ENCODE results near the gene PRLR. TPM values are rescaled to one million over a fixed set of nuclear protein-coding genes. Genes with fewer than 3 reads are reported as not detected.

Gene PRLR
- total and polyA plus RNA-seq, 2 of the 13 experiments (the other 11 are each of a cell fraction or from before 2014, with no cell fraction given), result 12.2 to 13.3 TPM

- 0 out of 5 replicates have a peak, but pooled peaks cover 0 to 3% of the 10 kb centered on the region in 2 experiments for H3K36me3 ChIP-seq (replicated peaks in 1 of 2; ENCODE audit: control insufficient read depth in 1 of 2, insufficient read depth in 2 of 2, low read length in 2 of 2)
- no peak for ATAC-seq
- in situ Hi-C loops (cut with HindIII; ENCODE audit: extremely low pct_ligation_motif_present, low pct_unique_long_range_greater_than_20kb) (no loop called here), intact Hi-C loops (cut with micrococcal nuclease; ENCODE audit: unreplicated experiment) (no loop called here)
- no peaks in the 10 kb centered on the region for H3K27me3 ChIP-seq (ENCODE audit: control insufficient read depth in 1 of 2, insufficient read depth in 2 of 2, low read length in 2 of 2)
- H3K79me2 ChIP-seq (ENCODE audit: insufficient read depth, low read length), result no peaks in the 10 kb centered on the region
- no peak for DNase-seq (ENCODE audit: low spot score)
- H3K4me2 ChIP-seq (ENCODE audit: low read depth, low read length), result no peak overlapping the region
- no peaks in the 10 kb centered on the region for H3K4me1 ChIP-seq (ENCODE audit: insufficient read depth, low read length)
- no peak overlapping the region for H3K4me3 ChIP-seq (replicated peaks in 1 of 3; ENCODE audit: insufficient read depth in 1 of 3, low read depth in 2 of 3, low read length in 3 of 3)
- BruUV-seq (replicated peaks), result no TSS peak
- ChIA-PET POLR2A (no interaction called here), CTCF (ENCODE audit: low intra/inter-chr PET ratio, low total read pairs) (no interaction called here)
- H2AFZ ChIP-seq (ENCODE audit: low read length), result no peak overlapping the region
- H3K9me3 ChIP-seq (ENCODE audit: low read length), result no peaks in the 10 kb centered on the region
- H3K27ac ChIP-seq (ENCODE audit: extremely low read length, insufficient read depth, low read length), result no peak overlapping the region
- H4K20me1 ChIP-seq (ENCODE audit: insufficient read depth, low read length), result no peaks in the 10 kb centered on the region
- no peak overlapping the region for H3K9ac ChIP-seq (ENCODE audit: insufficient read depth, low read depth, low read length)
- FAIRE-seq, result no peak
- 86% methylated on average over 2 of the region's 2 CpGs for WGBS (ENCODE audit: low lambda C conversion rate)
- TF ChIP-seq JUND (CRISPR knock-in tag; IDR thresholded peaks at IDR 0.05) (no peak), ELF4 (CRISPR knock-in tag; IDR thresholded peaks at IDR 0.05; ENCODE audit: borderline replicate concordance) (no peak), FOSL1 (CRISPR knock-in tag; IDR thresholded peaks at IDR 0.05; ENCODE audit: borderline replicate concordance) (no peak), ZNF710 (CRISPR knock-in tag; IDR thresholded peaks at IDR 0.05; ENCODE audit: borderline replicate concordance) (no peak), HOXA5 (CRISPR knock-in tag; IDR thresholded peaks at IDR 0.05) (no peak), ZBTB34 (CRISPR knock-in tag; IDR thresholded peaks at IDR 0.05) (no peak), ATAD3A (CRISPR knock-in tag; IDR thresholded peaks at IDR 0.05) (no peak), ZNF446 (CRISPR knock-in tag; IDR thresholded peaks at IDR 0.05) (no peak), FIP1L1 (IDR thresholded peaks at IDR 0.05; ENCODE audit: borderline replicate concordance, insufficient read depth, low read depth, low read length) (no peak), ZNF761 (CRISPR knock-in tag; conservative IDR thresholded peaks at IDR 0.05) (no peak), KLF15 (CRISPR knock-in tag; IDR thresholded peaks at IDR 0.05; ENCODE audit: borderline replicate concordance) (no peak), ZNF564 (CRISPR knock-in tag; IDR thresholded peaks at IDR 0.05) (no peak)
- TF ChIP-seq, protein P1, sequence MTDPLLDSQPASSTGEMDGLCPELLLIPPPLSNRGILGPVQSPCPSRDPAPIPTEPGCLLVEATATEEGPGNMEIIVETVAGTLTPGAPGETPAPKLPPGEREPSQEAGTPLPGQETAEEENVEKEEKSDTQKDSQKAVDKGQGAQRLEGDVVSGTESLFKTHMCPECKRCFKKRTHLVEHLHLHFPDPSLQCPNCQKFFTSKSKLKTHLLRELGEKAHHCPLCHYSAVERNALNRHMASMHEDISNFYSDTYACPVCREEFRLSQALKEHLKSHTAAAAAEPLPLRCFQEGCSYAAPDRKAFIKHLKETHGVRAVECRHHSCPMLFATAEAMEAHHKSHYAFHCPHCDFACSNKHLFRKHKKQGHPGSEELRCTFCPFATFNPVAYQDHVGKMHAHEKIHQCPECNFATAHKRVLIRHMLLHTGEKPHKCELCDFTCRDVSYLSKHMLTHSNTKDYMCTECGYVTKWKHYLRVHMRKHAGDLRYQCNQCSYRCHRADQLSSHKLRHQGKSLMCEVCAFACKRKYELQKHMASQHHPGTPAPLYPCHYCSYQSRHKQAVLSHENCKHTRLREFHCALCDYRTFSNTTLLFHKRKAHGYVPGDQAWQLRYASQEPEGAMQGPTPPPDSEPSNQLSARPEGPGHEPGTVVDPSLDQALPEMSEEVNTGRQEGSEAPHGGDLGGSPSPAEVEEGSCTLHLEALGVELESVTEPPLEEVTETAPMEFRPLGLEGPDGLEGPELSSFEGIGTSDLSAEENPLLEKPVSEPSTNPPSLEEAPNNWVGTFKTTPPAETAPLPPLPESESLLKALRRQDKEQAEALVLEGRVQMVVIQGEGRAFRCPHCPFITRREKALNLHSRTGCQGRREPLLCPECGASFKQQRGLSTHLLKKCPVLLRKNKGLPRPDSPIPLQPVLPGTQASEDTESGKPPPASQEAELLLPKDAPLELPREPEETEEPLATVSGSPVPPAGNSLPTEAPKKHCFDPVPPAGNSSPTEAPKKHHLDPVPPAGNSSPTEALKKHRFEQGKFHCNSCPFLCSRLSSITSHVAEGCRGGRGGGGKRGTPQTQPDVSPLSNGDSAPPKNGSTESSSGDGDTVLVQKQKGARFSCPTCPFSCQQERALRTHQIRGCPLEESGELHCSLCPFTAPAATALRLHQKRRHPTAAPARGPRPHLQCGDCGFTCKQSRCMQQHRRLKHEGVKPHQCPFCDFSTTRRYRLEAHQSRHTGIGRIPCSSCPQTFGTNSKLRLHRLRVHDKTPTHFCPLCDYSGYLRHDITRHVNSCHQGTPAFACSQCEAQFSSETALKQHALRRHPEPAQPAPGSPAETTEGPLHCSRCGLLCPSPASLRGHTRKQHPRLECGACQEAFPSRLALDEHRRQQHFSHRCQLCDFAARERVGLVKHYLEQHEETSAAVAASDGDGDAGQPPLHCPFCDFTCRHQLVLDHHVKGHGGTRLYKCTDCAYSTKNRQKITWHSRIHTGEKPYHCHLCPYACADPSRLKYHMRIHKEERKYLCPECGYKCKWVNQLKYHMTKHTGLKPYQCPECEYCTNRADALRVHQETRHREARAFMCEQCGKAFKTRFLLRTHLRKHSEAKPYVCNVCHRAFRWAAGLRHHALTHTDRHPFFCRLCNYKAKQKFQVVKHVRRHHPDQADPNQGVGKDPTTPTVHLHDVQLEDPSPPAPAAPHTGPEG (CRISPR knock-in tag; IDR thresholded peaks at IDR 0.05), result no peak
- TF ChIP-seq, protein P2, sequence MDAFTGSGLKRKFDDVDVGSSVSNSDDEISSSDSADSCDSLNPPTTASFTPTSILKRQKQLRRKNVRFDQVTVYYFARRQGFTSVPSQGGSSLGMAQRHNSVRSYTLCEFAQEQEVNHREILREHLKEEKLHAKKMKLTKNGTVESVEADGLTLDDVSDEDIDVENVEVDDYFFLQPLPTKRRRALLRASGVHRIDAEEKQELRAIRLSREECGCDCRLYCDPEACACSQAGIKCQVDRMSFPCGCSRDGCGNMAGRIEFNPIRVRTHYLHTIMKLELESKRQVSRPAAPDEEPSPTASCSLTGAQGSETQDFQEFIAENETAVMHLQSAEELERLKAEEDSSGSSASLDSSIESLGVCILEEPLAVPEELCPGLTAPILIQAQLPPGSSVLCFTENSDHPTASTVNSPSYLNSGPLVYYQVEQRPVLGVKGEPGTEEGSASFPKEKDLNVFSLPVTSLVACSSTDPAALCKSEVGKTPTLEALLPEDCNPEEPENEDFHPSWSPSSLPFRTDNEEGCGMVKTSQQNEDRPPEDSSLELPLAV (CRISPR knock-in tag; conservative IDR thresholded peaks at IDR 0.05; ENCODE audit: low read depth), result no peak
These were observed 170.1 kb downstream of the PRLR start for GRCh38 chr5:35060236-35060635.
